HL-60/S4 treated with phorbol 12-myristate 13-acetate at 8.2 ng/mL for 4 days and 3 days (cell line): ENCODE results near the gene KRT80.

Experiments used
- in situ Hi-C: fragments of 300-500 bp; cut with MboI; formaldehyde crosslinking; loops from 2 replicates; pipeline ENCODE4 v1.15.0; 2022; ENCODE audit warnings: low sequenced_read_pairs

KRT80 gene

GRCh38 chr12:52181746-52182145 lies 10.1 kb downstream of the KRT80 start:
- in situ Hi-C loops, result no loop called here

GRCh38 chr12:52180971-52181628 lies 10.7 kb downstream of the KRT80 start:
- in situ Hi-C loops, result no loop called here

GRCh38 chr12:52179396-52179973 lies 12.3 kb downstream of the KRT80 start:
- in situ Hi-C loops, result no loop called here

- in situ Hi-C loops, result no loop called here
These were observed 12.8 kb downstream of the KRT80 start for GRCh38 chr12:52178984-52179383.

GRCh38 chr12:52178443-52178842 lies 13.4 kb downstream of the KRT80 start:
- in situ Hi-C loops, result no loop called here

- in situ Hi-C loops, result no loop called here
These were observed 16.2 kb downstream of the KRT80 start for GRCh38 chr12:52175371-52176350.

GRCh38 chr12:52173526-52173925 lies 18.3 kb downstream of the KRT80 start:
- in situ Hi-C loops, result no loop called here

GRCh38 chr12:52172956-52173355 lies 18.9 kb downstream of the KRT80 start:
- in situ Hi-C loops, result no loop called here

GRCh38 chr12:52171950-52172512 lies 19.8 kb downstream of the KRT80 start:
- in situ Hi-C loops, result no loop called here

- in situ Hi-C loops, result no loop called here
These were observed 21.0 kb downstream of the KRT80 start for GRCh38 chr12:52170827-52171226.

- in situ Hi-C loops, result no loop called here
These were observed 21.9 kb downstream of the KRT80 start for GRCh38 chr12:52169886-52170285.

- in situ Hi-C loops, result no loop called here
These were observed 23.6 kb downstream of the KRT80 start for GRCh38 chr12:52168019-52168717.

GRCh38 chr12:52167526-52167925 lies 24.3 kb downstream of the KRT80 start:
- in situ Hi-C loops, result no loop called here

GRCh38 chr12:52166672-52167071 lies 25.1 kb downstream of the KRT80 start:
- in situ Hi-C loops, result no loop called here

GRCh38 chr12:52165096-52165855 lies 26.5 kb downstream of the KRT80 start:
- in situ Hi-C loops, result no loop called here

- in situ Hi-C loops, result no loop called here
These were observed 27.2 kb downstream of the KRT80 start for GRCh38 chr12:52164624-52165023.

GRCh38 chr12:52162981-52163380 lies 28.8 kb downstream of the KRT80 start:
- in situ Hi-C loops, result no loop called here

- in situ Hi-C loops, result no loop called here
These were observed 31.6 kb downstream of the KRT80 start for GRCh38 chr12:52160200-52160599.

GRCh38 chr12:52157566-52158150 lies 34.2 kb downstream of the KRT80 start:
- in situ Hi-C loops, result no loop called here
